Body of pancreas (tissue), 4 donors: ENCODE results near the gene UCHL3. TPM values are rescaled to one million over a fixed set of nuclear protein-coding genes. Genes with fewer than 3 reads are reported as not detected.

ENCODE experiments used
- ATAC-seq: fragments of 150-250 bp; one replicate; pipeline ENCODE4 v1.9.1; 2016
- DNase-seq, 4 donors: peaks; one replicate each; pipeline ENCODE4 v3.0.0-alpha.2; 2019
- H3K27ac ChIP-seq, 4 donors: fragments of 200-600 bp; sonication (generic); 1 replicate in 3 of 4; 2 replicates in 1 of 4; pipeline versions ENCODE4 v1.5.1 to v1.6.1; 2016 to 2019; ENCODE audit warnings: mild to moderate bottlenecking in 1 of 4, mixed read lengths in 1 of 4, moderate library complexity in 1 of 4
- H3K27me3 ChIP-seq, 2 donors: fragments of 200-600 bp; sonication (generic); one replicate each; pipeline ENCODE4 v1.6.0; 2016; ENCODE audit warnings: mild to moderate bottlenecking in 1 of 2
- H3K36me3 ChIP-seq, 2 donors: fragments of 200-600 bp; sonication (generic); replicated peaks in 1 of 2; 2 replicates each; pipeline ENCODE4 v1.5.1; 2016; ENCODE audit warnings: low read depth in 2 of 2; ENCODE audit not compliant: insufficient read depth in 1 of 2
- H3K4me1 ChIP-seq: fragments of 200-600 bp; sonication (generic); one replicate; pipeline ENCODE4 v1.6.0; 2016
- H3K4me3 ChIP-seq, 2 donors: fragments of 200-600 bp; sonication (generic); 1 replicate in 1 of 2; 2 replicates in 1 of 2; pipeline ENCODE4 v1.5.1; 2016 to 2019
- H3K9me3 ChIP-seq, 3 donors: fragments of 200-600 bp; sonication (generic); 1 replicate in 2 of 3; 2 replicates in 1 of 3; pipeline ENCODE4 v1.5.1; 2016
- POLR2A ChIP-seq, 3 donors: fragments of 450-650 bp; IDR thresholded peaks; one replicate each; pipeline ENCODE4 v1.6.1; 2016; ENCODE audit warnings: antibody characterized with exemption in 3 of 3, mild to moderate bottlenecking in 2 of 3
- WGBS, 2 donors: methylation state at CpG; one replicate each; pipeline ENCODE4 v1.1.5; 2017; 5-methylcytosine and 5-hydroxymethylcytosine counted together
- intact Hi-C: fragments of 100-400 bp; cut with DNase I; formaldehyde crosslinking; loops from one replicate; pipeline ENCODE4 v1.15.1; 2023
- total RNA-seq, 2 donors: library from RNA; depleted of rRNA; stranded (reverse); fragments of >200 nt; gene quantifications; one replicate each; pipeline ENCODE4 v1.1.0, GENCODE V29; 2016
- TF ChIP-seq, protein P1 (sequence below), 7 experiments: fragments of 450-650 bp in 4 of 7; fragments of 200-600 bp in 3 of 7; sonication (generic) in 3 of 7; IDR thresholded peaks; one replicate each; pipeline ENCODE4 v1.5.1; 2016 to 2019; ENCODE audit warnings: antibody characterized with exemption in 7 of 7

The UCHL3 gene
- total RNA-seq, 2 donors from 2014 or later = 2.0 to 20.5 TPM

DNA sequence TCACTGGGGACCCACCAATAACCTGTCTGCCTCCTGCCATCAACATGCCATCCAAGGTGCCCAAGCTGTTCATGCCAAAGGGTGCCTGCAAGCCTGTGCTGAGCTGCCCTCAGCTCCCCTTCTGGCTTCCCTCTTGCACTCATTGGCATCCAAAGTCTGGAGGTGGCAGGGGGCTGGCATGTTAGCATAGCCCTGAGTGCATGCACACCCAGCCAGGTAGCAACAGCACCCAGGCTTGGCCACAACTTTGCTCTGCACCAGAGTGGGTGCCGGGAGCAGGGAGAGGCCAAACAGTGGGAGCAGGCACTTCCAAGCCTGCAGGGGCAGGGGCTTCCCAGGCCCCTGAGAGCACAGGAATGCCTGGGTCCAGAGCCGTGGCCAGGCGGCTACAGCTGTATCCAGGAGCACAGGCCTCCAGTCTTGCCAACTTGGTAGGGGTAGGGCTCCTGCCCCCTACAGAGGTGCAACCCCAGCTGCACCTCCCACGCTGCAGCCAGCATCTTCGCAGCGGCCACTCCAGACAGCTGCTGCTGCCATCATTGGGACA lies 41.5 kb upstream of the UCHL3 start:
- 93 to 96% methylated on average over 6 of the region's 6 CpGs for WGBS, 2 donors
- Histone ChIP-seq H3K4me1 (no peaks in the 10 kb centered on the region), H3K4me3 (no peak overlapping the region), H3K27ac (no peak overlapping the region), H3K9me3 (no peaks in the 10 kb centered on the region), H3K36me3 (no peaks in the 10 kb centered on the region), H3K27me3 (no peaks in the 10 kb centered on the region)
- DNase-seq = no peak
- no peak for ATAC-seq
- intact Hi-C loops = no loop called here
- no peak for TF ChIP-seq POLR2A (IDR thresholded peaks at IDR 0.05)
- TF ChIP-seq, protein P1, sequence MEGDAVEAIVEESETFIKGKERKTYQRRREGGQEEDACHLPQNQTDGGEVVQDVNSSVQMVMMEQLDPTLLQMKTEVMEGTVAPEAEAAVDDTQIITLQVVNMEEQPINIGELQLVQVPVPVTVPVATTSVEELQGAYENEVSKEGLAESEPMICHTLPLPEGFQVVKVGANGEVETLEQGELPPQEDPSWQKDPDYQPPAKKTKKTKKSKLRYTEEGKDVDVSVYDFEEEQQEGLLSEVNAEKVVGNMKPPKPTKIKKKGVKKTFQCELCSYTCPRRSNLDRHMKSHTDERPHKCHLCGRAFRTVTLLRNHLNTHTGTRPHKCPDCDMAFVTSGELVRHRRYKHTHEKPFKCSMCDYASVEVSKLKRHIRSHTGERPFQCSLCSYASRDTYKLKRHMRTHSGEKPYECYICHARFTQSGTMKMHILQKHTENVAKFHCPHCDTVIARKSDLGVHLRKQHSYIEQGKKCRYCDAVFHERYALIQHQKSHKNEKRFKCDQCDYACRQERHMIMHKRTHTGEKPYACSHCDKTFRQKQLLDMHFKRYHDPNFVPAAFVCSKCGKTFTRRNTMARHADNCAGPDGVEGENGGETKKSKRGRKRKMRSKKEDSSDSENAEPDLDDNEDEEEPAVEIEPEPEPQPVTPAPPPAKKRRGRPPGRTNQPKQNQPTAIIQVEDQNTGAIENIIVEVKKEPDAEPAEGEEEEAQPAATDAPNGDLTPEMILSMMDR (IDR thresholded peaks at IDR 0.05) = no peak

DNA sequence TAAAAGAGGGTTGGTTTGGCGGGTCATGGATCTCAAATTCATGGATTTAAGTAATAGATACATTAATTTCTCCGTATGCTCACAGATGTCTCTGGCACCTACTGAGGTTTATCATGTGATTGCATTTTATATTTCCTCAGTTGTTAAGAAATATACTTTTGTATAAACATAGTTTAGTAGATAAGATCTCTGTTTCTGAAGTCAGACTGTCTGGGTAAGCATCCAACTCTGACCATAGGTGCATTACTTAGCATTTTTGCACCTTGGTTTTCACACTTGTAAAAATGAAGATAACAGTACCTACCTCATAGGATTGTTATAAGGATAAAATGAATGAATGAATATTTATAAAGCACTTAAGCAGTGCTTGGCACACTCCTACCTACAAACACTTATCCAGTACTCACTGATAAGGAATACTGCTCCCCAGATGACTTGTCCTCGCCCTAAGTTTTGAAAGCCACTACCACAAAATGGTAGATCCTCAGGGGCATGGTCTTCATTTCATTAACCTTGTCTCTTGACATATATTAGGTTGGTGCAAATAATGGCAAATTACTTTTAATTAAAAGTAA lies 38.5 kb upstream of the UCHL3 start:
- Histone ChIP-seq H3K27me3 (no peaks in the 10 kb centered on the region), H3K27ac (no peak overlapping the region), H3K4me1 (no peaks in the 10 kb centered on the region), H3K4me3 (no peak overlapping the region), H3K9me3 (no peaks in the 10 kb centered on the region), H3K36me3 (no peaks in the 10 kb centered on the region)
- TF ChIP-seq POLR2A (IDR thresholded peaks at IDR 0.05) = no peak
- TF ChIP-seq, protein P1 (IDR thresholded peaks at IDR 0.05) = no peak
- no peak for DNase-seq
- intact Hi-C loops = no loop called here
- WGBS, 2 donors = 83 to 92% methylated on average over 3 of the region's 3 CpGs
- ATAC-seq = no peak

DNA sequence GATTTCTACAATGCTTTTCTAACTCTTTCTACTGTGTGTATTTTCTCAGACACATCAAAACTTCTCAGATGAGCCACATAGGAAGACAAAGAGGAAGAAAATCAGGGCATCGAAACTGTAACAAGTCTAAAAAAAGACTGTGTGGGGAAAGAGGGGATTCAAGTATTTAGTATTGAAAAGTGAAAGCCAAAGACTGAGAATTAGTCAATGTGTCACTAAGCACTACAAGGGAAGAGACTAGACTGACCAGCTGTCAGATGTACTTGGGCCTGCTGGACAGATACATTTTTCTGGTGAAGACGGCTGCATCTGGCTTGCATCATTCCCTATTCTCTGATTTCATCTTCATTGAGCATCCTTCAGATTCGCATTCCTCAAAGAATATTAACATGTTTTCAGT lies 37.3 kb upstream of the UCHL3 start:
- Histone ChIP-seq H3K36me3 (no peaks in the 10 kb centered on the region), H3K9me3 (no peaks in the 10 kb centered on the region), H3K27ac (no peak overlapping the region), H3K27me3 (no peaks in the 10 kb centered on the region), H3K4me1 (no peaks in the 10 kb centered on the region), H3K4me3 (no peak overlapping the region)
- no peak for DNase-seq
- TF ChIP-seq, protein P1 (IDR thresholded peaks at IDR 0.05) = no peak
- TF ChIP-seq POLR2A (IDR thresholded peaks at IDR 0.05) = no peak
- ATAC-seq = no peak
- intact Hi-C loops = no loop called here
- 76 to 81% methylated on average over 3 of the region's 3 CpGs for WGBS, 2 donors

DNA sequence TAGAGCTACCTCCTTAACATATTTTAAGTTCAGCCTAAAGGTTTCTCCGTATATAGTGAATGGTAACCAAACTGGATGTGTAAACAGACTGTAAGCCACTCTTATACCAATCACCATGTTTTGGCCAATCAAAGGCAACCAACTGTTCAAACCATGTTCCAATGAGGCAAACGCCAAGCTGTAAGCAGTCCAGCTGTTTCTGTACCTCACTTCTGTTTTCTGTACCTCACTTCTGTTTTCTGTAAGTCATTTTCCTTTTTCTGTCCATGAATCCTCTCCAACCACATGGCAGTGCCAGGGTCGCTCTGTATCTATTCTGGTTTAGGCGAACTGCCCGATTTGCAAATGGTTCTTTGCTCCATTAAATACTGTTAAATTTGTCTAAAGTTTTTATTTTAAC lies 36.3 kb upstream of the UCHL3 start:
- intact Hi-C loops = no loop called here
- no peaks in the 10 kb centered on the region for H3K36me3 ChIP-seq
- H3K9me3 ChIP-seq = no peaks in the 10 kb centered on the region
- H3K4me3 ChIP-seq = no peak overlapping the region
- H3K27ac ChIP-seq = no peak overlapping the region
- WGBS, 2 donors = 86 to 89% methylated on average over 5 of the region's 5 CpGs
- no peak for ATAC-seq
- H3K4me1 ChIP-seq = no peaks in the 10 kb centered on the region
- no peak for DNase-seq
- H3K27me3 ChIP-seq = no peaks in the 10 kb centered on the region
- TF ChIP-seq, protein P1 (IDR thresholded peaks at IDR 0.05) = no peak
- no peak for TF ChIP-seq POLR2A (IDR thresholded peaks at IDR 0.05)
